Spleen (tissue), 11 donors: ENCODE data around the gene ARHGAP29. TPM values are rescaled to one million over a fixed set of nuclear protein-coding genes. Genes with fewer than 3 reads are reported as not detected.
A peak's percentile ranks its signal among the peaks of the same experiment; 100 is the strongest.

Experiments
- DNase-seq: peaks from one replicate; pipeline ENCODE4 v3.0.0-alpha.2; 2020
- H3K27ac ChIP-seq, 8 donors: fragments of 200-600 bp; sonication (generic) in 7 of 8; 1 replicate in 4 of 8; 2 replicates in 4 of 8; pipeline versions ENCODE4 v1.5.0 to v1.8.0; 2016 to 2021; ENCODE audit warnings: inconsistent platforms in 4 of 8, mild to moderate bottlenecking in 4 of 8, moderate library complexity in 1 of 8
- H3K27me3 ChIP-seq, 7 donors: fragments of 200-600 bp; sonication (generic) in 6 of 7; replicated peaks in 1 of 7; 1 replicate in 4 of 7; 2 replicates in 3 of 7; pipeline versions ENCODE4 v1.5.0 to v1.8.0; 2016 to 2021; ENCODE audit warnings: inconsistent platforms in 3 of 7, mild to moderate bottlenecking in 1 of 7
- H3K36me3 ChIP-seq, 6 donors: fragments of 200-600 bp; sonication (generic) in 5 of 6; 1 replicate in 4 of 6; 2 replicates in 2 of 6; pipeline versions ENCODE4 v1.5.0 to v1.8.0; 2016 to 2021; ENCODE audit warnings: inconsistent platforms in 2 of 6
- H3K4me1 ChIP-seq, 6 donors: fragments of 200-600 bp; sonication (generic) in 5 of 6; 1 replicate in 3 of 6; 2 replicates in 3 of 6; pipeline versions ENCODE4 v1.5.0 to v1.8.0; 2016 to 2021; ENCODE audit warnings: inconsistent platforms in 3 of 6
- H3K4me3 ChIP-seq, 8 donors: fragments of 200-600 bp; sonication (generic) in 7 of 8; 1 replicate in 4 of 8; 2 replicates in 4 of 8; pipeline versions ENCODE4 v1.5.0 to v1.8.0; 2016 to 2021; ENCODE audit warnings: inconsistent platforms in 4 of 8, mild to moderate bottlenecking in 4 of 8, moderate library complexity in 2 of 8
- H3K9me3 ChIP-seq, 8 donors: fragments of 200-600 bp; sonication (generic) in 7 of 8; 1 replicate in 4 of 8; 2 replicates in 4 of 8; pipeline versions ENCODE4 v1.5.0 to v1.8.0; 2016 to 2021; ENCODE audit warnings: inconsistent platforms in 4 of 8
- CTCF ChIP-seq, 11 experiments: fragments of 200-600 bp in 7 of 11; fragments of 450-650 bp in 4 of 11; sonication (generic) in 4 of 11; IDR thresholded peaks in 8 of 11; conservative IDR thresholded peaks in 3 of 11; 1 replicate in 7 of 11; 2 replicates in 4 of 11; pipeline versions ENCODE4 v1.4.0 to v1.8.0; 2016 to 2021; ENCODE audit warnings: antibody characterized with exemption in 11 of 11, inconsistent platforms in 4 of 11, mild to moderate bottlenecking in 1 of 11
- POLR2A ChIP-seq, 3 donors: fragments of 450-650 bp; IDR thresholded peaks; one replicate each; pipeline ENCODE4 v1.5.1; 2017; ENCODE audit warnings: antibody characterized with exemption in 3 of 3, mild to moderate bottlenecking in 1 of 3
- POLR2AphosphoS5 ChIP-seq, 3 donors: sonication (generic); formaldehyde crosslinking; IDR thresholded peaks; one replicate each; pipeline ENCODE4 v1.5.1; 2017; ENCODE audit warnings: antibody characterized with exemption in 3 of 3
- WGBS, 5 donors: extraction: QIAGEN DNeasy Blood & Tissue Kit in 3 of 5; methylation state at CpG; one replicate each; pipeline versions ENCODE4 v1.1.5 to v1.1.7; 2013 to 2018; 5-methylcytosine and 5-hydroxymethylcytosine counted together
- intact Hi-C: fragments of 100-400 bp; cut with DNase I; formaldehyde crosslinking; loops from one replicate; pipeline ENCODE4 v1.15.0; 2023; ENCODE audit warnings: low total_unique reads
- polyA plus RNA-seq, 3 donors: library from polyadenylated mRNA; stranded (reverse); fragments of 200-250 nt; gene quantifications; one replicate each; pipeline ENCODE4 v1.2.1, GENCODE V29; 2013
- total RNA-seq, 7 donors: library from RNA; depleted of rRNA in 3 of 7; stranded (reverse); fragments of >200 nt in 3 of 7; fragmentation: NEBNext Ultra II Directional in 4 of 7; extraction: Animal tissue kit (Norgen Biotek cat#: 25700) in 4 of 7; gene quantifications; one replicate each; pipeline versions ENCODE4 v1.1.0 to v1.2.1, GENCODE V29; 2016 to 2021
- donor health status: healthy with polysubstance abuse.
- donor health status: DM: no; HTN: no; CAD: no; lungs with moderate emphysema.
- donor health status: DM: no; HTN: no; CAD: no.
- donor health status: Bipolar disorder and iron deficiency.
- donor health status: healthy.
- donor health status: DM: no; HTN: no; CAD: no.
- donor health status: DM: yes; HTN: yes; CAD: no.

Gene ARHGAP29
- total and polyA plus RNA-seq, 10 donors, result 7.3 to 124 (median 71.9) TPM

GRCh38 chr1:94183197-94183815 lies 54.1 kb downstream of the ARHGAP29 start:
- Histone ChIP-seq H3K27me3 (no peaks in the 10 kb centered on the region), H3K4me1 (no peaks in the 10 kb centered on the region), H3K9me3 (no peaks in the 10 kb centered on the region), H3K4me3 (no peak overlapping the region), H3K27ac (no peak overlapping the region), H3K36me3 (peaks cover 0 to 74% (median 7%) of the 10 kb centered on the region in 6 donors)
- intact Hi-C loops, result no loop called here
- TF ChIP-seq POLR2AphosphoS5 (IDR thresholded peaks at IDR 0.05) (no peak), POLR2A (IDR thresholded peaks at IDR 0.05) (no peak), CTCF (IDR thresholded peaks at IDR 0.05 in 8 of 11, conservative IDR thresholded peaks at IDR 0.05 in 3 of 11) (no peak)
- WGBS, 5 donors, result 78 to 88% (median 83%) methylated on average over 3 of the region's 3 CpGs
- no peak for DNase-seq

- Histone ChIP-seq H3K36me3 (peaks cover 0 to 72% (median 7%) of the 10 kb centered on the region in 6 donors), H3K27me3 (no peaks in the 10 kb centered on the region), H3K4me1 (no peaks in the 10 kb centered on the region), H3K9me3 (no peaks in the 10 kb centered on the region), H3K27ac (no peak overlapping the region), H3K4me3 (no peak overlapping the region)
- TF ChIP-seq CTCF (IDR thresholded peaks at IDR 0.05 in 8 of 11, conservative IDR thresholded peaks at IDR 0.05 in 3 of 11) (no peak), POLR2A (IDR thresholded peaks at IDR 0.05) (no peak), POLR2AphosphoS5 (IDR thresholded peaks at IDR 0.05) (no peak)
- 79 to 98% (median 95%) methylated on average over 1 of the region's 1 CpG for WGBS, 5 donors
- intact Hi-C loops, result no loop called here
- DNase-seq, result no peak
Measured at GRCh38 chr1:94182191-94182590, 55.2 kb downstream of the ARHGAP29 start.

- 78 to 85% (median 82%) methylated on average over 1 of the region's 1 CpG for WGBS, 5 donors
- peaks cover 0 to 73% (median 7%) of the 10 kb centered on the region in 6 donors for H3K36me3 ChIP-seq
- no peaks in the 10 kb centered on the region for H3K4me1 ChIP-seq
- H3K9me3 ChIP-seq, result no peaks in the 10 kb centered on the region
- H3K27me3 ChIP-seq, result no peaks in the 10 kb centered on the region
- intact Hi-C loops, result no loop called here
- H3K4me3 ChIP-seq, result no peak overlapping the region
- no peak for DNase-seq
- TF ChIP-seq CTCF (IDR thresholded peaks at IDR 0.05 in 8 of 11, conservative IDR thresholded peaks at IDR 0.05 in 3 of 11) (no peak), POLR2A (IDR thresholded peaks at IDR 0.05) (no peak), POLR2AphosphoS5 (IDR thresholded peaks at IDR 0.05) (no peak)
- peak overlapping the region in 1 of 8 donors; percentile 25 for H3K27ac ChIP-seq
Measured at GRCh38 chr1:94180650-94181049, 56.7 kb downstream of the ARHGAP29 start.

- no peak overlapping the region for H3K4me3 ChIP-seq
- intact Hi-C loops, result no loop called here
- no peaks in the 10 kb centered on the region for H3K9me3 ChIP-seq
- TF ChIP-seq POLR2A (IDR thresholded peaks at IDR 0.05), result no peak
- TF ChIP-seq POLR2AphosphoS5 (IDR thresholded peaks at IDR 0.05), result no peak
- TF ChIP-seq CTCF (IDR thresholded peaks at IDR 0.05 in 8 of 11, conservative IDR thresholded peaks at IDR 0.05 in 3 of 11), result no peak
- no peaks in the 10 kb centered on the region for H3K4me1 ChIP-seq
- H3K27ac ChIP-seq, result no peak overlapping the region
- no peak for DNase-seq
- H3K36me3 ChIP-seq, result peaks cover 0 to 73% (median 9%) of the 10 kb centered on the region in 6 donors
- no peaks in the 10 kb centered on the region for H3K27me3 ChIP-seq
Measured at GRCh38 chr1:94178901-94179300, 58.5 kb downstream of the ARHGAP29 start.
